BE2C (cell line): ENCODE results near the gene WDR41.

ENCODE experiments used
- DNase-seq: peaks from one replicate; pipeline ENCODE4 v3.0.0-alpha.2; 2020
- H3K27me3 ChIP-seq: fragments of 250-450 bp; sonication (Bioruptor Pico); 2 replicates; pipeline ENCODE4 v1.5.1; 2020; ENCODE audit warnings: mild to moderate bottlenecking
- H3K36me3 ChIP-seq: fragments of 250-450 bp; sonication (Bioruptor Pico); 2 replicates; pipeline ENCODE4 v1.5.1; 2020; ENCODE audit warnings: mild to moderate bottlenecking
- H3K4me1 ChIP-seq: fragments of 250-450 bp; sonication (Bioruptor Pico); 2 replicates; pipeline ENCODE4 v1.5.1; 2020
- H3K4me3 ChIP-seq: 2 replicates; pipeline ENCODE4 v1.5.1; 2011; ENCODE audit warnings: low read depth, low read length
- H3K9me3 ChIP-seq: fragments of 250-450 bp; sonication (Bioruptor Pico); 2 replicates; pipeline ENCODE4 v1.5.1; 2020
- TF ChIP-seq, protein P1 (sequence below): IDR thresholded peaks from 2 replicates; pipeline ENCODE4 v1.5.1; 2012; ENCODE audit warnings: mild to moderate bottlenecking, low read depth, low read length

The WDR41 gene

DNA sequence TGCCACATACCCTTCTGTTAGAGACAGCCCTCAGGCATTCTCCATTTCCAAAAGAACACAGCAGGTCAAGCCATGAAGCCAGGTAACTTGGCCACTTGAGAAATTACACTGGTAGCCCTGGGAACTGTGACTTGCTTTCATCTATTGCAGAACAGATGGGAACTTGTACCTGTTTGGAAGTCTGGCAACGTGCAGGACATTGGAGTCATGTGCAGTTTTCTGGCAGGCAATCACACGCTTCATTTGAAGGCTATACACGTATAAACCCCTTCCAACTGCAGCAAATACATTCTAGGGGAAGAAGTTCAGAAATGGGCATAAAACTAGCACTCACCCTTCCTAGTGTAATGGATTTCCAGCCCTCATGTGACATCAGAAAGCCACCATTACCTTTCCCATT is 54.0 kb downstream of the WDR41 start:
- DNase-seq, result no peak
- H3K36me3 ChIP-seq, result no peaks in the 10 kb centered on the region
- H3K9me3 ChIP-seq, result no peaks in the 10 kb centered on the region
- H3K4me1 ChIP-seq, result no peaks in the 10 kb centered on the region
- TF ChIP-seq, protein P1, sequence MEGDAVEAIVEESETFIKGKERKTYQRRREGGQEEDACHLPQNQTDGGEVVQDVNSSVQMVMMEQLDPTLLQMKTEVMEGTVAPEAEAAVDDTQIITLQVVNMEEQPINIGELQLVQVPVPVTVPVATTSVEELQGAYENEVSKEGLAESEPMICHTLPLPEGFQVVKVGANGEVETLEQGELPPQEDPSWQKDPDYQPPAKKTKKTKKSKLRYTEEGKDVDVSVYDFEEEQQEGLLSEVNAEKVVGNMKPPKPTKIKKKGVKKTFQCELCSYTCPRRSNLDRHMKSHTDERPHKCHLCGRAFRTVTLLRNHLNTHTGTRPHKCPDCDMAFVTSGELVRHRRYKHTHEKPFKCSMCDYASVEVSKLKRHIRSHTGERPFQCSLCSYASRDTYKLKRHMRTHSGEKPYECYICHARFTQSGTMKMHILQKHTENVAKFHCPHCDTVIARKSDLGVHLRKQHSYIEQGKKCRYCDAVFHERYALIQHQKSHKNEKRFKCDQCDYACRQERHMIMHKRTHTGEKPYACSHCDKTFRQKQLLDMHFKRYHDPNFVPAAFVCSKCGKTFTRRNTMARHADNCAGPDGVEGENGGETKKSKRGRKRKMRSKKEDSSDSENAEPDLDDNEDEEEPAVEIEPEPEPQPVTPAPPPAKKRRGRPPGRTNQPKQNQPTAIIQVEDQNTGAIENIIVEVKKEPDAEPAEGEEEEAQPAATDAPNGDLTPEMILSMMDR, result no peak
- H3K27me3 ChIP-seq, result no peaks in the 10 kb centered on the region
- no peak overlapping the region for H3K4me3 ChIP-seq

DNA sequence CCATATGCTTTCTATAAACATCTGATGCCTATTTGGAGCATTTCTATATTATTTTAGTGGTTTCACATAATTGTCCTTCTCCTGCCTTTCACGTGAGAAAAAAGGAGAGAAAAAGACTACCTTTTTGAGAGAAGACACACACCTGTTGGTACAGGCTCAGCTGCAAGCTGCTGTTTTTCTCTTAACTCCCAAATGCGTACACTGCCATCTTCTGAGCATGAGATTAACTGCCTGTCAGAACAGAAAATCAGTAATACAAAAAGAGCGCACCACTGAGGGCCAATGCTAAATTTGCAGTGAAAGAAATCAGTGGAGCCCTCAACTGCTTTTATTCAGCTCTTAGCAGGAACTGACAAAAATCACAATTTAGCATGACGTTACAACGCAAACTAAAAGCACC is 54.9 kb downstream of the WDR41 start:
- DNase-seq, result peak; percentile 25
- H3K27me3 ChIP-seq, result no peaks in the 10 kb centered on the region
- no peak overlapping the region for H3K4me3 ChIP-seq
- no peaks in the 10 kb centered on the region for H3K36me3 ChIP-seq
- no peaks in the 10 kb centered on the region for H3K4me1 ChIP-seq
- TF ChIP-seq, protein P1, result peak; percentile 57
- H3K9me3 ChIP-seq, result no peaks in the 10 kb centered on the region

DNA sequence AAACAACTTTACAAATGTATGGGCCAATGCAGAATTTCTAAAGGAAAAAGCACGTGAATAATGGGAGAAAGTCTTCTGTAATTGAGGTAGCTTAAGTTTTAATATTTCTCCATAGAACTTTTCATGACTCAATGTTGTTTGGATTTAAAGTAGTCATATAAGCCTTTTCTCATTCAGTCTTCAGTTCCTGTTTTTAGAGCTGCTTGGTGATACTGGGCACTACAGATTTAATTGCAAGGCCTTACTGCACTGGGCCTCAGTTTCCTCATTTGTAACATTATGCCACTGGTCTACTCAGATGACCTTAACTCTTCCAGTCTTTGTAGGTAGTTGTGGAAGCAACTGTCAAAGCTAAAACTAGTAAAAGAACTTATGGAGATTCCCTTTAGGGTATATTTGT is 60.4 kb downstream of the WDR41 start:
- Histone ChIP-seq H3K4me3 (no peak overlapping the region), H3K27me3 (no peaks in the 10 kb centered on the region), H3K9me3 (no peaks in the 10 kb centered on the region), H3K36me3 (no peaks in the 10 kb centered on the region), H3K4me1 (no peaks in the 10 kb centered on the region)
- no peak for DNase-seq
- TF ChIP-seq, protein P1, result no peak

DNA sequence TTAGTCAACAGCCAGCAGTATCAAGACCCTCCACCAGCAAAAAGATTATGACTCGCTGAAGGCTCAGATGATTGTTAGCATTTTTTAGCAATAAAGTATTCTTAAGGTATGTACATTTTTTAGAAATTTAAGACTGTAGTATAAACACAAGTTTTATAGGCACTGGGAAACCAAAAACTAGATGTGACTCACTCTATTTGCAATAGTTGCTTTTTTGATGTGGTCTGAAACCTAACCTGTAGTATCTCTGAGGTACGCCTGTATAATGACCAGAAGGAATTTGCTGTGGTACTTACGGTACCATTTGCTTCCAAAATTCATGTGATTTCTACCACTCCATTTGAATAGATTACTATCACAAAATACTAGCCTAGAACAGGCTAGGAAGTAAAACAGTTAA is 60.8 kb downstream of the WDR41 start:
- no peaks in the 10 kb centered on the region for H3K36me3 ChIP-seq
- no peaks in the 10 kb centered on the region for H3K27me3 ChIP-seq
- H3K4me3 ChIP-seq, result no peak overlapping the region
- TF ChIP-seq, protein P1, result no peak
- no peaks in the 10 kb centered on the region for H3K4me1 ChIP-seq
- DNase-seq, result no peak
- no peaks in the 10 kb centered on the region for H3K9me3 ChIP-seq

DNA sequence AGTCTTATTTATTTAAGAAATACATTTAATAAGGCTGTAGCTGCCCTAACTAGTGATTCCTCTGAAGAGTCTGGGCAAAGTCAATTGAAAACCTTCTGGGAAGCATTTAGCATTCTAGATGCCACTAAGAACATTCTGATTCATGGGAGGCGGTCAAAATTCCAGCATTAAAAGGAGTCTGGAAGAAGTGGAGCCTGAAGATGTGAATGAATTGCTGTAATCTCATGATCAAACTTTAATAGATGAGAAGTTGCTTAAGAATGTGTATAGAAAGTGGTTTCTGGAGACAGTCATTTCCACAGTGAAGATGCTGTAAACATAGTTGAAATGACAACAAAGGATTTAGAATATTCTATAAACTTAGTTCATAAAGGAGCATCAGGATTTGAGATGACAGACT is 61.4 kb downstream of the WDR41 start:
- H3K4me1 ChIP-seq, result no peaks in the 10 kb centered on the region
- H3K9me3 ChIP-seq, result no peaks in the 10 kb centered on the region
- no peak overlapping the region for H3K4me3 ChIP-seq
- H3K27me3 ChIP-seq, result no peaks in the 10 kb centered on the region
- no peak for DNase-seq
- no peaks in the 10 kb centered on the region for H3K36me3 ChIP-seq
- TF ChIP-seq, protein P1, result no peak

DNA sequence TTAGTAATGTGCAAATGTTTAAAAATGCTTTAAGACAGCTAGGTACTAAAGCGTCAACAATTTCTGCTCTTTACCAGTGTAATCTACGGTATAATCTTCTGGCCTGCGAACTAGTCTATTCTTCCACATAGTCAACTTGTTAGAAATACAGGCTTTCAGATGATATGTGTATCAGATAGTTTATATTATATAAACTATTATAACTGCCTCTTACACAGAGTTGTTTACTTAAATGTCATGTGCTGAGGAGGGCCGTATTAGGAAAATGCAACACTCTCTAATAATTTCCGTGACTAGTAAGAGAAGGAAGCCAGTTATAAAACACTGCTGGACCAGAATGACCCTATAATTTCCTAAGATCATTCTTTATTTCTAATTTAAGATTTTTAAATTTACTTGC is 63.6 kb downstream of the WDR41 start:
- Histone ChIP-seq H3K36me3 (no peaks in the 10 kb centered on the region), H3K9me3 (no peaks in the 10 kb centered on the region), H3K4me1 (no peaks in the 10 kb centered on the region), H3K4me3 (no peak overlapping the region), H3K27me3 (no peaks in the 10 kb centered on the region)
- TF ChIP-seq, protein P1, result no peak
- no peak for DNase-seq
